MCF 10A (cell line): ENCODE results near the gene SH3BP5L. TPM values are rescaled to one million over a fixed set of nuclear protein-coding genes. Genes with fewer than 3 reads are reported as not detected.

ENCODE experiments used
- BruUV-seq: library from RNA; stranded (reverse); fragments of 400-500 nt; replicated peaks from 2 replicates; lab custom pipeline; 2021; lab: Mats Ljungman, UMichigan
- CTCF ChIA-PET: fragments of 300-600 bp; sonication (Branson Sonifier 250); formaldehyde crosslinking; extraction: SDS; loops from one replicate; lab custom pipeline; 2021; ENCODE audit warnings: antibody characterized with exemption, inconsistent platforms; lab: Yijun Ruan, JAX
- POLR2A ChIA-PET: fragments of 300-600, 350-650 bp; sonication (Branson Sonifier 250); formaldehyde crosslinking; extraction: SDS; loops from one replicate; lab custom pipeline; 2020; ENCODE audit warnings: antibody characterized with exemption, inconsistent platforms; lab: Yijun Ruan, JAX
- DNase-seq: peaks from one replicate; pipeline ENCODE4 v3.0.0-alpha.2; 2018; ENCODE audit not compliant: unreplicated experiment
- H3K27ac Mint-ChIP-seq: one replicate; pipeline ENCODE4 v1.8.0; 2022; ENCODE audit warnings: mild to moderate bottlenecking, low read depth, mixed read lengths; ENCODE audit not compliant: unreplicated experiment
- H3K27me3 Mint-ChIP-seq: one replicate; pipeline ENCODE4 v1.8.0; 2022; ENCODE audit warnings: mixed read lengths; ENCODE audit not compliant: insufficient read depth, unreplicated experiment
- H3K36me3 Mint-ChIP-seq: one replicate; pipeline ENCODE4 v1.8.0; 2022; ENCODE audit warnings: mild to moderate bottlenecking, moderate library complexity, mixed read lengths; ENCODE audit not compliant: insufficient read depth, unreplicated experiment
- H3K4me1 Mint-ChIP-seq: one replicate; pipeline ENCODE4 v1.8.0; 2022; ENCODE audit warnings: mixed read lengths; ENCODE audit not compliant: insufficient read depth, unreplicated experiment
- H3K4me3 Mint-ChIP-seq: one replicate; pipeline ENCODE4 v1.8.0; 2022; ENCODE audit warnings: mild to moderate bottlenecking, moderate library complexity, mixed read lengths; ENCODE audit not compliant: unreplicated experiment
- H3K9me3 Mint-ChIP-seq: one replicate; pipeline ENCODE4 v1.8.0; 2022; ENCODE audit warnings: mixed read lengths; ENCODE audit not compliant: unreplicated experiment
- intact Hi-C: fragments of 100-400 bp; cut with micrococcal nuclease; formaldehyde crosslinking; loops from 2 replicates; pipeline ENCODE4 v1.14.1; 2022
- total RNA-seq: library from RNA; stranded (reverse); gene quantifications from 2 replicates; pipeline ENCODE4 v1.2.3, GENCODE V29; 2022
- TF ChIP-seq, protein P1 (sequence below): fragments of 200-600 bp; IDR thresholded peaks from one replicate; pipeline ENCODE4 v1.8.0; 2022; ENCODE audit warnings: antibody characterized with exemption, mild to moderate bottlenecking; ENCODE audit not compliant: unreplicated experiment

Gene SH3BP5L
- total RNA-seq, 1 experiment from 2014 or later: 31.5 TPM

DNA sequence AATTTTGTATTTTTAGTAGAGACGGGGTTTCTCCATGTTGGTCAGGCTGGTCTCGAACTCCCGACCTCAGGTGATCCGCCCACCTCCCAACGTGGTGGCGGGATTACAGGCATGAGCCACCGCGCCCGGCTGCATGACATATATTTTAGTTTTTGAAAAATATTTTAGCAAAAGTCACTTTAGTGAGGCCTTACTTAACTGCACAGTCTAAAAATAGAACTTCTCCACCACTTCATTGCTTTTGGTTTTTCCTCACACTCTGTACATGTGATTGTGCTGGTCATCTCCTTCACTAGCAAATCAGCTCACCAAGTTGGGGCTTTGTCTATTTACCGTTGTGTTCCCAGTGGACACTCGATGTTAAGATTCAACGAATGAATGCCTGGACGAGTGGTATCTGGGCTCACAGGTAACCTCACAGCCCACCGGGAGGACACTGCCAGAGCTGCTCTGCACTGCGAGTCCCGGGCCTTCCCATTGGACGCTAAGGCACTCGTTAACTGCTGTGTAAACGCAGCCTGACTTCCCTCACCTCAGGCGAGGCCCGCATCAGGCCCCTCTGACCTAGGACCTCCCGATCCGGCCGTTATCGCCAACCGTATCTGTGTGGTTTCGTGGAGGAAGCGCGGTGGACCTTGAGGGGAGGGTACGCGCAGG, 47.2 kb upstream of the SH3BP5L start:
- intact Hi-C loops: no loop called here
- H3K4me1 Mint-ChIP-seq: peaks cover 19% of the 10 kb centered on the region
- H3K27me3 Mint-ChIP-seq: peaks cover 8% of the 10 kb centered on the region
- peaks cover 23% of the 10 kb centered on the region for H3K36me3 Mint-ChIP-seq
- peak; percentile 89 for DNase-seq
- H3K9me3 Mint-ChIP-seq: no peaks in the 10 kb centered on the region
- H3K4me3 Mint-ChIP-seq: peak overlapping the region; percentile 94
- ChIA-PET CTCF (interaction anchor here (0.6 to 3.3 kb wide), 12 partner anchors 10 to 1258 kb away, joined by 3 to 21 read pairs (median 6); partner anchors contain the start of genes ZNF672 and ZNF692), POLR2A (interaction anchor here (0.7 to 4.7 kb wide), 22 partner anchors 12 to 169 kb away, joined by 3 to 140 read pairs (median 4); partner anchors contain the start of genes PGBD2, SH3BP5L, ZNF672 and ZNF692)
- H3K27ac Mint-ChIP-seq: peak overlapping the region; percentile 97
- TF ChIP-seq, protein P1, sequence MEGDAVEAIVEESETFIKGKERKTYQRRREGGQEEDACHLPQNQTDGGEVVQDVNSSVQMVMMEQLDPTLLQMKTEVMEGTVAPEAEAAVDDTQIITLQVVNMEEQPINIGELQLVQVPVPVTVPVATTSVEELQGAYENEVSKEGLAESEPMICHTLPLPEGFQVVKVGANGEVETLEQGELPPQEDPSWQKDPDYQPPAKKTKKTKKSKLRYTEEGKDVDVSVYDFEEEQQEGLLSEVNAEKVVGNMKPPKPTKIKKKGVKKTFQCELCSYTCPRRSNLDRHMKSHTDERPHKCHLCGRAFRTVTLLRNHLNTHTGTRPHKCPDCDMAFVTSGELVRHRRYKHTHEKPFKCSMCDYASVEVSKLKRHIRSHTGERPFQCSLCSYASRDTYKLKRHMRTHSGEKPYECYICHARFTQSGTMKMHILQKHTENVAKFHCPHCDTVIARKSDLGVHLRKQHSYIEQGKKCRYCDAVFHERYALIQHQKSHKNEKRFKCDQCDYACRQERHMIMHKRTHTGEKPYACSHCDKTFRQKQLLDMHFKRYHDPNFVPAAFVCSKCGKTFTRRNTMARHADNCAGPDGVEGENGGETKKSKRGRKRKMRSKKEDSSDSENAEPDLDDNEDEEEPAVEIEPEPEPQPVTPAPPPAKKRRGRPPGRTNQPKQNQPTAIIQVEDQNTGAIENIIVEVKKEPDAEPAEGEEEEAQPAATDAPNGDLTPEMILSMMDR: no peak
- TSS peak; percentile 48 for BruUV-seq

DNA sequence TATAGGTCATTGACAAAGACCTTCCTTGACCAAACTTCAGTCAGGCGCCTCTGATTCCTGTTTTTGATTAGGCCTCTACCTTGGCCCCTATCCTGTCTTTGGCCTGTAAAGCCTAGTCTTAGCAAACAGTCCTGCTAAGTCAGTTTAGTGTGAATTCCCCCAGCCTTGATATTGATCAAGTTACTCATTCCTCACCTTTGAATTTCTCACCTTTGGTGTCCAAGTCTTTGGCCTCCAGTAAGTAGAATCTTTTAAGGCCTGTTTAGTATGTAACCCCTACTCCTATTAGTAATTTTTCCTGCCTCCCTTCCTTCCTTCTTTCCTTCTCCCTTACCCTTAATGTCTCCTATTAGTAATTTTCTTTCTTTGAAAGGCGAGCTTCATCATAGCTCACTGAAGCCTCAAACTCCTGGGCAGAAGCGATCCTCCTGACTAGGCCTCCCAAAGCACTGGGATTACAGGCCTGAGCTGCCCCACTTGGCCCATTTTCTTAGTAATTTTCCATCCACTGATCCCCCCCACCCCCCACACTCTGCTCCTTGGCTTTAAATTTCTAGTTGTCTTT, 46.2 kb upstream of the SH3BP5L start:
- Mint-ChIP-seq H3K4me1 (peaks cover 19% of the 10 kb centered on the region), H3K36me3 (peaks cover 23% of the 10 kb centered on the region), H3K4me3 (peak overlapping the region; percentile 94), H3K27me3 (peaks cover 8% of the 10 kb centered on the region), H3K9me3 (no peaks in the 10 kb centered on the region), H3K27ac (peak overlapping the region; percentile 97)
- BruUV-seq: no TSS peak
- TF ChIP-seq, protein P1: no peak
- DNase-seq: no peak
- intact Hi-C loops: no loop called here
- ChIA-PET CTCF (interaction anchor here (2.3 to 3.3 kb wide), 2 partner anchors 12 to 32 kb away, joined by 11 to 21 read pairs; partner anchors contain the start of gene ZNF692), POLR2A (interaction anchor here (0.7 to 4.7 kb wide), 8 partner anchors 12 to 46 kb away, joined by 3 to 140 read pairs (median 31); partner anchors contain the start of genes PGBD2, SH3BP5L, ZNF672 and ZNF692)

DNA sequence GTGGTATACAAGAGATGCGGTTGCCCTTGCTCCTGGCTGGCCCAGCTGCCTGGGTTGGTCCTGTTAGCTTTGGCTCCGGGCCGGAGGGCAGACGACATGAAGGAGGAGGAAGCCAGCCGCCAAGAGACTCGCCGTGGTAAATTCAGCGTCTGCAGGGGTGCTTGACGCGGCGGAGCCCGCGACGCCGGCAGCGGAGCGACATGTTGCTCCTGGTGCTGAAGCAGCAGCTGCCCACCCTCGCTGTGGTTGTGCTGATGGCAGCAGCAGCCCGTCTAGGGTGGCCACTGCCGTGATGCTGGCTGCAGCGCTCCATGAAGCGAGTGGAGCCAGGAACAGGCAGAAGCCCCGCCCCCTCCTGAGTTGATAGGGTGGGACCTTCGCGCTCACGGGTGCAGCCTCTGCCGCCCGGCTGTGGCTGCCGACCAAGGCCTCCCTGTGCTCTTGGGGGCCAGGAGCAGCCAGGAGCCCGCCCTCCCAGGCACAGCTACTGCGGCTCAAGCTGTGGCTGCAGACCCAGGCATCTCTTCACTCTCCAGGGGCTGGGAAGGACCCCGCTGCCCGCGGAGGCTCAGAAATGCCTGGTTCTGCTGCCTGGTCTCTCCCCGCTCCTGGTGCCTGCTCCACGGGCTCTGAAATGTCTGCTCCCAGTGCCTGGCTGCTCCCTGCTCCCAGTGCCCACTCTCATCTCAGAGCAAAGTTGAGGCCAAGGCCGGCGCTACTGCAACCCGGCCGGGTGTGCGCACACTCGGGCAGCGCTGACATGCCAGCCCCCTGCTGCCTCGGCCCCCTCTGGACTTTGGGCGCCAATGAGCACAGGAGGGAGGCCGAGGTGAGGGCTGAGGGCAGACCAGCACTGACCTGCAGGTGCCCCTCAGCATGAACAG, 37.5 kb upstream of the SH3BP5L start:
- ChIA-PET POLR2A (interaction anchor here (2.0 to 9.8 kb wide), 4 partner anchors 10 to 37 kb away, joined by 4 to 234 read pairs (median 74); partner anchors contain the start of genes SH3BP5L and ZNF672), CTCF (interaction anchor here (1.0 kb wide), 1 partner anchor 37 kb away, joined by 3 read pairs; the partner anchor contains the start of gene SH3BP5L)
- TF ChIP-seq, protein P1: no peak
- Mint-ChIP-seq H3K36me3 (no peaks in the 10 kb centered on the region), H3K4me3 (peak overlapping the region; percentile 73), H3K27ac (no peak overlapping the region), H3K4me1 (peaks cover 21% of the 10 kb centered on the region), H3K9me3 (no peaks in the 10 kb centered on the region), H3K27me3 (no peaks in the 10 kb centered on the region)
- BruUV-seq: no TSS peak
- intact Hi-C loops: no loop called here
- peak; percentile 86 for DNase-seq
